KOPT-K1 (cell line): ENCODE measurements around the gene ARL17B.
A peak's percentile ranks its signal among the peaks of the same experiment; 100 is the strongest.
"Not testable (repeated sequence)": the region's sequence is repeated elsewhere in the genome, so short reads cannot be mapped to it uniquely, and the experiment has no call there.

ENCODE experiments used
- H3K27ac ChIP-seq: fragments of 200-600 bp; sonication (generic); 2 replicates; pipeline ENCODE4 v1.5.1; 2016; ENCODE audit warnings: antibody characterized with exemption, mild to moderate bottlenecking, low read depth, low read length; ENCODE audit not compliant: poor library complexity, severe bottlenecking
- H3K36me3 ChIP-seq: fragments of 200-600 bp; sonication (generic); 2 replicates; pipeline ENCODE4 v1.5.1; 2017; ENCODE audit warnings: antibody characterized with exemption, mild to moderate bottlenecking, low read length, moderate library complexity; ENCODE audit not compliant: insufficient read depth
- H3K9me3 ChIP-seq: fragments of 200-600 bp; sonication (generic); 2 replicates; pipeline ENCODE4 v1.5.1; 2017; ENCODE audit warnings: antibody characterized with exemption, low read length, mild to moderate bottlenecking; ENCODE audit not compliant: insufficient read depth, poor library complexity, severe bottlenecking

Gene ARL17B

GRCh38 chr17:46273541-46274236 is 87.9 kb downstream of the ARL17B start:
- Histone ChIP-seq H3K27ac (no peak overlapping the region), H3K36me3 (no peaks in the 10 kb centered on the region), H3K9me3 (no peaks in the 10 kb centered on the region)

- no peaks in the 10 kb centered on the region for H3K9me3 ChIP-seq
- H3K27ac ChIP-seq, result no peak overlapping the region
- H3K36me3 ChIP-seq, result no peaks in the 10 kb centered on the region
Measured at GRCh38 chr17:46270032-46270431, 91.5 kb downstream of the ARL17B start.

GRCh38 chr17:46266656-46267544 is 94.7 kb downstream of the ARL17B start:
- Histone ChIP-seq H3K9me3 (no peaks in the 10 kb centered on the region), H3K36me3 (no peaks in the 10 kb centered on the region), H3K27ac (peak overlapping the region; percentile 56)

GRCh38 chr17:46266063-46266655 is 95.4 kb downstream of the ARL17B start:
- not testable (repeated sequence) for H3K36me3 ChIP-seq, H3K9me3 ChIP-seq
- peak overlapping the region; percentile 24 for H3K27ac ChIP-seq

- Histone ChIP-seq H3K9me3 (no peaks in the 10 kb centered on the region), H3K36me3 (no peaks in the 10 kb centered on the region), H3K27ac (peak overlapping the region; percentile 24)
Measured at GRCh38 chr17:46264456-46265198, 96.9 kb downstream of the ARL17B start.

GRCh38 chr17:46262271-46262670 is 99.3 kb downstream of the ARL17B start:
- Histone ChIP-seq H3K27ac (no peak overlapping the region), H3K9me3 (no peaks in the 10 kb centered on the region), H3K36me3 (no peaks in the 10 kb centered on the region)

- not testable (repeated sequence) for H3K27ac ChIP-seq, H3K36me3 ChIP-seq
Measured at GRCh38 chr17:46259845-46260661, 101.5 kb downstream of the ARL17B start.

GRCh38 chr17:46256369-46256768 is 105.2 kb downstream of the ARL17B start:
- H3K27ac ChIP-seq, H3K36me3 ChIP-seq, H3K9me3 ChIP-seq: not testable (repeated sequence)

More at GRCh38 chr17:46259845-46260661, 101.5 kb downstream of the ARL17B start:
- H3K9me3 ChIP-seq, result not testable (repeated sequence)

- H3K36me3 ChIP-seq, H3K9me3 ChIP-seq, H3K27ac ChIP-seq: not testable (repeated sequence)
Measured at GRCh38 chr17:46254215-46254614, 107.4 kb downstream of the ARL17B start.

- H3K27ac ChIP-seq, H3K36me3 ChIP-seq, H3K9me3 ChIP-seq: not testable (repeated sequence)
Measured at GRCh38 chr17:46253722-46254121, 107.8 kb downstream of the ARL17B start.

- not testable (repeated sequence) for H3K9me3 ChIP-seq, H3K27ac ChIP-seq, H3K36me3 ChIP-seq
Measured at GRCh38 chr17:46252804-46253203, 108.8 kb downstream of the ARL17B start.

GRCh38 chr17:46249153-46249552 is 112.4 kb downstream of the ARL17B start:
- not testable (repeated sequence) for H3K9me3 ChIP-seq, H3K36me3 ChIP-seq, H3K27ac ChIP-seq

GRCh38 chr17:46244949-46245768 is 116.4 kb downstream of the ARL17B start:
- not testable (repeated sequence) for H3K9me3 ChIP-seq, H3K36me3 ChIP-seq
- H3K27ac ChIP-seq, result peak overlapping the region; percentile 42
